NCI-H187 treated with DMSO at 0.1 percent for 48 hours (cell line): ENCODE data around the gene ART1.
"Not testable (repeated sequence)": the region's sequence is repeated elsewhere in the genome, so short reads cannot be mapped to it uniquely, and the experiment has no call there.

Source experiments
- DNase-seq: peaks from one replicate; lab custom pipeline; 2025; lab: John Stamatoyannopoulos, UW

ART1 gene

GRCh38 chr11:3632070-3632660 is 12.8 kb upstream of the ART1 start:
- DNase-seq, result no peak

DNA sequence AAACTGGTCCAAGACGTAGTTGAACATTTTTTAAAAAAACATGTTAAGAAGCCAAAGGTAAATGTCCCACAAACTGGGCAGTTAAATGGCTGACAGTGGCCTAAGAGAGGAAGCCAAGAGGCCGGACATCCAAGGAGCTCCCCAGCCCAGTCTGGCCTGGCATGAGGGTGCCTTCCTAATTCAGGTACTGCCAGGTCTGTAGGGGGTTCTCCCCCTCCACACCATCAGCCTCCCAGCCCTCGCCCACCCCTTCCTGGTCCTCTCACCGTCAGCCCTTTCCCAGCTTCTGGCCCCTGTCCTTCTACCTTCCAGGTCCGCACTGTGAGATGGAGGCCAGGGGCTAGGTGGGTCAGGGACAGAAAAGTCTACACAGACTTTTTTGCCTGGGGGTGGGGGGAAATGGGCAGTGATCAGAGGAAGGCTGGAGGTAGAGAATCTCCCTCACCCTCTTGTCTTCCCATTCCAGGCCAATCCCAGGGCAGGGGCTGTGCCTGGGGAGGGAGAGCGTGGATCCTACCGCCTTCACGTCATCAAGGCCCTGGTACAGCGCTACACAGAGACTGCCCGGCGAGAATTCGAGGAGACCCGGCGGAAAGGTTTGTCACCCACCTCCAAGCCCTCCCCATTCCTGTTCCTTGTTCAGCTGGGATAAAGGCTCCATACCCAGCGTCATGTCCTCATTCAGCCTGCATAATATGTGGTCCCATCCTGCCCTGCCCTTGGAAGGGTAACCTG is 9.1 kb upstream of the ART1 start:
- no peak for DNase-seq

DNA sequence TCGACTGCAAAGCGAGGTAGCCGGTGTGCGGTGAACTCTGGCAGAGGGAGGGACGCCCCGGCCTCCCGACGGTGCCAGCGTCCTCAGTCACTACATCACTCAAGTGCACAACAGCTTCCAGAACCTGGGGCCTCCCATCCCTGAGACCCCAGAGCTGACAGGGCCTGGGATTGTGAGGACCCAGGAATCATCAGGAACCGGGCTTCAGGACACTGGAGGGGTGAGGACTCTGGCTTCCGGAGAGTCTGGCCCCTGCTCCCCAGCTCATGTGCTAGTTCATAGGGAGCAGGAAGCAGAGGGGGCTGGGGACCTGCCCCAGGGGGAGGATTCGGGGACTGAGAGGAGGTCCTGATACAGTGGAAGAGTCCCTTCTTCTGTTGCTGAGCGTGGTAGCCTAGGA is 7.7 kb upstream of the ART1 start:
- no peak for DNase-seq

- no peak for DNase-seq
Observed at GRCh38 chr11:3638513-3638912, 6.4 kb upstream of the ART1 start.

- DNase-seq, result no peak
Observed at GRCh38 chr11:3639841-3640240, 5.1 kb upstream of the ART1 start.

- DNase-seq, result no peak
Observed at GRCh38 chr11:3641191-3641590, 3.7 kb upstream of the ART1 start.

DNA sequence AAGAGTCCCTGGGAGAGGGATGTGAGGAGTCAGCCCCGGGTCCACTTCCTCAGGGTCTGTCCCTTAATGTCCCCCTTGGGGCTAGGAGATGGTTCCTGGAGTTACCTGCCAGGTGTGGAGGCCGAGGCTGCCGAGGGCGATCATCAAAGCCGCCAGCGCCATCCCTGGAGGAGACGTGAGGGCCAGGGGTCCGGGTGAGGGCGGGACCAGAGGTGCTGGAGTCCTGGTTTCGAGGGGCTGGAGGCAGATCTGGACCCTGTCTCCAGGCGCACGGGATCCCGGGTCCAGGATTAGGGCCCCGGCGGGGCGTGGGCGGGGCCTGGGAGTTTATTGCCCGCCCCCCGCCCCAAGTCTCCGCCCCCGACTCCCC is 3.2 kb upstream of the ART1 start, which contains the start of gene ART5:
ART5 (minus strand) TSS at position 292 of the 370 bp plus-strand sequence; CDS start at position 162, 130 bp downstream.
- no peak for DNase-seq

DNA sequence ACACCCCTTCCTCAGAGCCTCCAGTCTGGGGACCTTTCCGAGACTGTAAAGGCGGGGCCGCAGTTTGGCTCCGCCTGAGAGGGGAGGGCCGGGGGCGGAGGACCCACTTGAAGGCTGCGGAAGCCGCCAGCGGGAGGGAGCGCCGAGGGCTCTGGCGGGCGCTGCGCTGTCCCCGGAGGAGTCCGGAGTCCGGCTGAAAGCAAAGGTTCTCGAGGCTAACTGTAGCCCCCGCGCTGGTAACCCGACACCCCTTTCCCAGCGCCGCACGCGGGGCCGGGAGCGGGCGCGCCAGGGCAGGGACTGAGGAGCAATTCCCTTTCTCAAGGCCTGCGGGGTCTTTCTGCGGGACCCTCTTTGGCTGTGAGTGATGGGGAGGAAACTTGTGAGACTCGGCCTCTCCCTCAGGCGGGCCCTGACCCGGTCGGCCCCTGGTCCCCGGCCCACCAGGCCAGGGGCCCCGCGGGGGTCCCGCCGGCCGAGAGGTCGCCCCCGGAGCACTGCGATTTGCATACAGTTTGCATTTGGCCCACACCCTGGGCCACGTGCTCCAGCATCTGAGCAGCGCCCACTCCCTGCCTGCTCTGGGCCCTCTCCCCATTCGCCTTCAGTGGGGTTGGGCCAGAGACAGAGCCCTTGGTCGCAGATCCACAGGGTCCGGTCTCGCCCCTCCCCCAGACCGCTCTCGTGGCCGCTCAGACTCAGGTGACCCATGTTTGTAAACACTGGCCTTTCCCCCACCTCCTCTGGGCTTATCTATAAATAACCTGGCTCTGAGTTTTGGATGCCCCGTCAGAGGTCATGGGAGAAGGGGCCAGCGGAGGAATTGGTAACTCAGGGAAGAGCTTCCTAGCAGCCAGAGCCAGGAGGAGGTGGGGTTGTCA is 2.6 kb upstream of the ART1 start:
- no peak for DNase-seq

DNA sequence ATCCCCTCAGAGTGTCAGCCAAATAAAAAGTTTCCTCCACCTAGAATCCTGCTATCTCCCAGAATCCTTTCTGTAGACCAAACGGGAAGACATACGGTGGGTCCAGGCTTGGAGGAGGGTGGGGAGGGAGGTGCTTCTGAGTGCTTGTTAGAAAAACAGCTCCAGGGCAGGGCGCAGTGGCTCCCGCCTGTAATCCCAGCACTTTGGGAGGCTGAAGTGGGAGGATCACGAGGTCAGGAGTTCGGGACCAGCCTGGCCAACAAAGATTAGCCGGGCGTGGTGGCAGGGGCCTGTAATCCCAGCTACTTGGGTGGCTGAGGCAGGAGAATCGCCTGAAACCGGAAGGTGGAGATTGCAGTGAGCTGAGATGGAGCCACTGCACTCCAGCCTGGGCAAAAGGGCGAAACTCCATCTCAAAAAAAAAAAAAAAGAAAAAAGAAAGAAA is 1.8 kb upstream of the ART1 start:
- DNase-seq, result not testable (repeated sequence)

- DNase-seq, result no peak
Observed at GRCh38 chr11:3645552-3645951, 624 bp downstream of the ART1 start.

GRCh38 chr11:3648843-3649242 is 3.9 kb downstream of the ART1 start:
- DNase-seq, result not testable (repeated sequence)

DNA sequence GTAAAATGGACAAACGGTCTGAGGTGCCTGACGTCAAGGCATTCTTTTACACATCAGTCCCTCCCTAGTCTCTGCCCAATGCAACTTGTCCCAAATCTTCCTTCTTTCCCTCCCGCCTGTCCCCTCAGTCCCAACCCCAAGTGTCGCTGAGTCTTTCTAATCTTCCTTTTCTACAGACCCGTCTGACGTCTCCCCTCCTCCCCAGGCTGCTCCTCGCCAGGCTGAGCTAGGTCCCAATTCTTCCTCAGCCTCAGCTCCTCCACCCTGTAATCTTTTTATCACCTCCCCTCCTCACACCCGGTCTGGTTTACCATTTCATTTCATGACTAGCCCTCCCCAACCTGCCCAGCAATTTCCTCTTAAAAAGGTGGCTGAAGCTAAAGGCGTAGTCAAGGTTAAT is 4.4 kb downstream of the ART1 start:
- not testable (repeated sequence) for DNase-seq

GRCh38 chr11:3652514-3652913 is 7.6 kb downstream of the ART1 start:
- DNase-seq, result not testable (repeated sequence)

DNA sequence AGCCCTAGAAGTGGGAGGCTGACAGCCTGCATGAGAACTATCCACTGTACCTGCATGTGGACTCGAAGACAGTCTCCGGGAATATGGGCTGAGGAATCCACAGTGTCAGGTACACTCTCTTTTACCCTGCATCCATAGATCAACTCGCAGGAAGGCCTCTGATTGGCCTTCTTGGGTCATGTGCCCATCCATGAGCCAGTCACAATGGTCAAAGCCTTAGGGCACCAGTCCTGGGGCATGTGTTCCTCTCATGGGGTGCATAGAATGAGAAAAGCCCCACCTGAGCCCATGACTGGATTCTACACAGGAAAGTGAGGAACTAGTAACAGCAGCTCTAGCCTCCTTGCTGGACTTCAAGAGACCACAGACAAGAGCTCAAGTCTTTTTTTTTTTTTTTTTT is 10.6 kb downstream of the ART1 start:
- DNase-seq, result no peak

- not testable (repeated sequence) for DNase-seq
Observed at GRCh38 chr11:3657331-3657730, 12.4 kb downstream of the ART1 start.

- DNase-seq, result no peak
Observed at GRCh38 chr11:3658252-3658651, 13.3 kb downstream of the ART1 start.

DNA sequence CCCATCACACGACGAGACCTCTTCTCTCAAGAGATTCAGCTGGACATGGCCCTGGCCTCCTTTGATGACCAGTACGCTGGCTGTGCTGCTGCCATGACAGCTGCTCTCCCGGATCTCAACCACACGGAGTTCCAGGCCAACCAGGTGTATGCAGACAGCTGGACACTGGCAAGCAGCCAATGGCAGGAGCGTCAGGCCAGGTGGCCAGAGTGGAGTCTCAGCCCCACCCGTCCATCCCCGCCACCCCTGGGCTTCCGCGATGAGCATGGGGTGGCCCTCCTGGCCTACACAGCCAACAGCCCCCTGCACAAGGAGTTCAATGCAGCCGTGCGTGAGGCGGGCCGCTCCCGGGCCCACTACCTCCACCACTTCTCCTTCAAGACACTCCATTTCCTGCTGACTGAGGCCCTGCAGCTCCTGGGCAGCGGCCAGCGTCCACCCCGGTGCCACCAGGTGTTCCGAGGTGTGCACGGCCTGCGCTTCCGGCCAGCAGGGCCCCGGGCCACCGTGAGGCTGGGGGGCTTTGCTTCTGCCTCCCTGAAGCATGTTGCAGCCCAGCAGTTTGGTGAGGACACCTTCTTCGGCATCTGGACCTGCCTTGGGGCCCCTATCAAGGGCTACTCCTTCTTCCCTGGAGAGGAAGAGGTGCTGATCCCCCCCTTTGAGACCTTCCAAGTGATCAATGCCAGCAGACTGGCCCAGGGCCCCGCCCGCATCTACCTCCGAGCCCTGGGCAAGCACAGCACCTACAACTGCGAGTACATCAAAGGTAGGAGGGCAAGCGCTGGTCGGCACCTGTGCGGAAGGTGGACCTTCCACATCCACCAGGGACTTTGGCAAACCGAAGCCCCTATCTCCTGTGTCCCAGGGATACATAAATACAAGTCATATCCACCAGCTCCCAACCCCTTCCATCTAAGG is 14.9 kb downstream of the ART1 start:
- no peak for DNase-seq

DNA sequence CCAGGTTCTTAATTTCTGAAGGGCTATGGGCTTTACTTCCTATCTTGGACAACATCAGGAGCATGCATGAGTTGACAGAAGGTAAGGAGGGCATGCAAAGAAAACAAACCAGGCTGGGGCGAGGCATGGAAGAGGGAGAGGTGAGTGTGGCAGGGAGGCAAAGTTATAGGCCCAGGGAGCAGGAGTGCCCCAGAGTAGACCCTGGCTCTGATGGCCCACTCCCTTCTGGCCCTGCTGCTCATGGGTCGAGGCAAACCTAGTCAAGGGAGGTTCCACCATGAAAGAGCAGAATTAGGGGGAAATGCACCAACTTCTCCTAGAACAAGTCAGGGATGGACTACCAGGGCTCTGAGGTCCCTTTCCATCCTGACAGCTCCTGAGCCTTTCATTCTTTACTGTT is 16.0 kb downstream of the ART1 start:
- DNase-seq, result no peak

DNA sequence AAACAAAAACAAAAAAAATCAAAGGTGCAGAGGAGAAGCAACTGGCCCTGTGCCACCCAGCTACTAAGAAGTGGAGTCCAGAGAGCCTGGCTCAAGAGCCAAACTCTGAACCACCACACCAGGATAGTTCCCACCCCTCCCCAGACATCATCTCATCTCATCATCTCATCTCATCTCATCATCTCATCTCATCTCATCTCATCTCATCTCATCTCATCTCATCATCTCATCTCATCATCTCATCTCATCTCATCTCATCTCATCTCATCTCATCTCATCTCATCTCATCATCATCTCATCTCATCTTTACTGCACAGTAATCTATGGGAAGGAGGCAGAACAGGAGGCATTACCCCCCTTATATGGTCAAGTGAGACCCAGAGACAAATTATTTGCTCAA is 17.9 kb downstream of the ART1 start:
- DNase-seq, result no peak

DNA sequence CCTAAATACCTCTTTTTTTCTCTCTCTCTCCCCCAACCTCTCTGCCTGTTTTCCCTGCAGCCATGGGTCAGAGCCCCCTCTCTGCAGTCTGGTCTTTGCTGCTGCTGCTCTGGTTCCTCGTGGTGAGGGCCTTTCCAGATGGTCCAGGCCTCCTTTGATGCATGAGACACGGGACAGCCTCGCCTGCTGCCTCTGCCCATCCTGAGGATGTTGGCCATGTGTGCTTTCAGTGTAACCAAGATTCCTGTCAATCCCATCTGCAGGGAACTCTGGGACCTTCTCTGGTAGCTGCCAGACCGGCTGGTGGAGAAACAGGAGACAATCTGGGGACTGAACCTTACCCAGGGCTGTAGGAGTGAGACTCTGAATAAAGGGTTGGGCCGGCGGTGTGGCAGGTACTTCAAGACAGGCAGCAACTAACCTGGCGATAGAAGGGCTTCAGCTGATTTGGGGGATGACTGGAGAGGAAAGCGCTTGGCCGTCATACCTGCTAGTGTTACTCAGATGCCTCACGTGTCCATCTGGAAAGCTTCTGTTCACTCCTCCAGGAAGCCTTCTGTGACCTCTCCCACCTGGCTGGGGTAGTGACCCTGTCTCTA is 19.2 kb downstream of the ART1 start:
- no peak for DNase-seq

DNA sequence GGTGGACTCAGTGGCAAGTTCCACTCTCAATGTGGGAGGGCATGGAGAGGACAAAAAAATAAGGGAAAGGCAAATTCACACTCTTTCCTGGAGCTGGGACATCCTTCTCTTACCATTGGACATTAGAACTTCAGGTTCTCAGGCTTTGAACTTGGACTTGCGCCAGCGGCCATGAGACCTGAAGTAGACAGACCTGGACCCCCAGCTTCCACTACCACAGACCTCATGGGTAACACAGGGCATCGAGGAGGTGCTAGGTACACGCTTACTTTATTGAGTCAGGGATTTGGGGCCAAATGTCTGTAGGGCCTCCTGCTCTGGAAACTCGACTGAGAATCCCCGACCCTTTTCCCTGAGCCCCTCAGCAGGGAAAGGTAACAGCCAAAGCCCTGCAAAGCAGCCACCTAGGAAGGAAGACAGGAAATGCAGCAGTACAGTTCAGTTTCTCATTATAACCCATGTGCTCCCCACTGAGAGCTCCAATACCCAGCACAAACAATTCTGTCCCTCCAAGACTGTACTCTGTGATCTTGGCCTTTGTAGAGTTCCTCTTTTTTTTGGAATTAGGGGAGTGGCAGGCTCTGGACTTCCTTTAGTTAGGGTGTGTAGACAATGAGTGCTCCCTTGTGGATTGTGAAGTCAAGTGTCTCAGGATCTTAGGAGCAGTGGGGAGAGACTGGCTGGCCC is 20.6 kb downstream of the ART1 start:
- no peak for DNase-seq
